ENCODE data around the gene ZMIZ1.

Gene ZMIZ1

DNA sequence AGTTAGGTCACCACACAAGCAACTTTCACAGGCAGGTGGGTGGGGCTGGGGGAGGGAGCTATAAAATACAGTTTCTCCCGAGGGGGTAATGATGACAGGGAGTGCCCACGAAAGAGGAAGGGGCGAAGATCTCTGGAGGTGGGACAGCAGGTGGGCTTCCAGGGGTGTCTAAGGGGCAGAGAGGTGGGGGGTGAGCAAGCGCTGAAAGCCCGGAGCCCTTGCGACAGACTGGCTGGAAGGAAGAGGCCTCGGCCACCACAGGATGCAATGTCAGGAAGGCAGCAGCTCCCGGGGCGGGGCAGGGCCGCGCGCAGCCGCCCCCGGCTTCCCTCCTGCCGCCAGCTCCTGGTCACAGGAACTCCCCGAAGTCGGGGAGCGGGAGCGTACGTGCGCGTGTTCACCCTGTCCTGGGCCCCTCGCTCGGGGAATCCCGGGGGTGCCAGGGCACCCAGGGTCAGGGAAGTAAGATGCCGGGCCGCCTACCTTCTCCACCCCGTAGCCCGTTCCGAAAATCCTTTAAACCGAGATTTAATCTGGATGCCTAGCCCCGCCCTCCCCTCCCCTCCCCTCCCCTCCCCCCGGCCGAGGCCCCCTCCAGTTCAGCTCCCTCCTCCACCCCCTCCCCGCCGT, 173.3 kb downstream of the ZMIZ1 start:
- DNase-seq, result peak; percentile 85
- in situ Hi-C loops (cut with MboI; ENCODE audit: low pct_unique_long_range_greater_than_20kb, low sequenced_read_pairs), result no loop called here

DNA sequence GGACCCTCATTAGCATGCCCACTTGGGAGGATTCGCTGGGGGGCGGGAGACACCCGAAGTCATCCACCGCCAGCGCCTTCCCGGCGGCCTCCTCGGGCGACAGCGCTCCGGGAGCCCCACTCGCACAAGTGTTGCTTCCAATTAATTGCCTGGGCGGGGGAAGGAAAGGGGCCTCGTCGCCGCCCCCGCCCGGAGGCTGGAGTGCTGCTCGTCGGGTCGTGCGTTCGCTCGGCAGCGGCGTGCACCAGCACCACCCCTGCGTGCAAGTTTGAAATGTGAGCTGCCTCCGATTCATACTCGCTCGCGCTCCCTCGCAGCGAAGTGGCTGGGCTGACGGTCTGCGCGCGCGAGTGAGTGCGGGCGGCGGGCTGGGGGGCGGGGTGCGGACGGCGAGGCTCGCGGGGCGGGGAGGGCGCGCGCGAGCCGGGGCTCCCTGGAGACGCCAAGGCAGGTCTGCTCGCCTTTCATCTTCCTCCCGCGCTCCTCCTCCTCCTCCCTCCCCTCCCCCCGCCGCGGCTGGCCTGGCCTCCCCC, 173.9 kb downstream of the ZMIZ1 start:
- DNase-seq, result no peak
- in situ Hi-C loops (cut with MboI; ENCODE audit: low pct_unique_long_range_greater_than_20kb, low sequenced_read_pairs), result no loop called here

DNA sequence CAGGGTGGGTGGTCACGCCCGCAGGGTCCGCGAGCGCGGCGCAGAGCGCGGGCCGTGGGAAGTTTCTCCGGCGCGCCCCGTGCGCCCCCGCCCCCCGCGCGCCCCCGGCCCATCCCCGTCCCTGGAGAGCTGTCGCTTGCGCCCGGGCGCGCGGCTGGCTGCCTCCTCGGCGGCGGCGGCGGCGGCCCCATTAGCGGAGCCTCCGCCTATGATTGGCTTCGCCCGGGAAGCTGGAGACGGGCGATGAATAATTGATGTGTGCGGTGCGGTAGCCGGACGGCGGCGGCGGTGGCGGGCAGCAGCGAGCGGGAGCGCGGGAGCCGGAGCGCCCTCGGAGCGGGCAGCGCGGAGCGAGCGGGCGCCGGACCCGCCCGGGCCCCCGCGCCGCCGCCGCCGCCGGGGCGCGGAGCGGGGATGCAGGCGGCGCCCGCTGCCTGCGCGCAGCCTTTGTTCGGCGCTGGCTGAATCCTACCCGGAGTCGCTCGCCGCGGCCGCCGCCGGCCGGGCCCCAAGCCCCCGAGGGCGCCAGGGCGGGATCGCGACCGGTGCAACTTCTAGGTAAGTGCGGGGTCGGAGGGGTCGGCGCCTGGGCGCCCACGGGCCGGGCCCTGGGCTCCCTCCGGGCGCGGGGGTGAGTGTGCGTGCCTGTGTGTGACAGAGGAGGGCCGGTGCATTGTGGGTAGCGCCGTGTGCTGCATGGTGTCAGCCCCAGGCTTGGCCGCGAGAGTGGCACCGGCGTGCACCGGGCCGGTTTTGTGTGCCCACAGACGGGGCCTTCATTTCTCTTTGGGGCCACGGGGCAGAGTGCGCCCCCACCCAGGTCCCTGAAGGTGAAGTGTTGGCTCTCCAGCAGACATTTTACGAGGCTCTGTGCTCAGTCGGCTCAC, 174.7 kb downstream of the ZMIZ1 start:
- DNase-seq, result no peak
- in situ Hi-C loops (cut with MboI; ENCODE audit: low pct_unique_long_range_greater_than_20kb, low sequenced_read_pairs), result no loop called here

DNA sequence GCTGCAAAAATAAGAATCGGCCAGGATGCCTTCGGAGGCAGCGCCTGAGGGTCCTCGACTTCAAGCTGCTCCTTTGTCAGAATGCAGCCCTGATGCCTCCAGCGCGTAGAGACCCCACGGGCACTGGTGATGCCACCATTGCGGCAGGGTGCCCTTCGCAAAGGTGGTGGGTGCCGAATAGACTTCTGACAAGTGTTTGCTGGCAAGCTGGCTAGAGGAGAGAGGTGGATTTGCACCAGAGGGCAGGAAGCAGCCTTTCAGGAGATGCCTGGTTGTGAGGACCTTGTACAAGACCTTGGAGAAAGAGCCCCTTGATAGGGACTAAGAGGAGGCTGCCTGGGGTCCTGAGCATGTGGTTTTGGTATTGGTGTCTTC, 175.3 kb downstream of the ZMIZ1 start:
- in situ Hi-C loops (cut with MboI; ENCODE audit: low pct_unique_long_range_greater_than_20kb, low sequenced_read_pairs), result no loop called here
- no peak for DNase-seq

DNA sequence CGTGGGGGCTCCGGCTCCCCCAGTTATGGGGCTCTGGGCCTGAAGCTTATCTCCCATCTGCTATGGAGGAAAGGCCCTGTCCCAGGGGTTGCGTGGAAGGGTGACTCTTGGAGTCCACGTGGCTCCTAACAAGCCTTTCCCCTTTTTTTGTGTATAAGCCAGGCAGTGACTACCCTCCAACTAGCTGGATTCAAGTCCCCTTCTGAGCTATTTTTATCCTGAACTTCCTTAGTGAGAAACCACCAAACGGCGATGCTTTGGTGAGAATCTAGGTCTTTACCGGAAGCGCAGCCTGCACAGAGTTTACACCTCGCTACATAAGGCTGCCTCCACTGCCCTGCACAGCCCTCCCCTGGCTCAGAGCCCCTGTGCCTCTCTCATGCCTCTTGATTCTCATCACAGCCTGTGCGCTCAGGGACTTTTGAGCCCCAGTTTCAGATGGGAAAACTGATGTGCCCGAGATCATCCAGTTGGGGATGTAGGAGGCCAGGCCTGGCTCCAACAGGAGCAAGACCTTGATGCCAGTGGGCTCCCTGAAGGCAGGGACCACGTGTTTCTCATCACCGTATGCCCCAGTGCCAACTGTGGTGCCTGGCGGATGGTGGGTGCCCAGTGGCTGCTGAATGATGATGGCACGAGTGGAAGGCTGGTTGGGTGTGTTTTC, 176.2 kb downstream of the ZMIZ1 start:
- in situ Hi-C loops (cut with MboI; ENCODE audit: low pct_unique_long_range_greater_than_20kb, low sequenced_read_pairs), result no loop called here
- DNase-seq, result peak; percentile 92

DNA sequence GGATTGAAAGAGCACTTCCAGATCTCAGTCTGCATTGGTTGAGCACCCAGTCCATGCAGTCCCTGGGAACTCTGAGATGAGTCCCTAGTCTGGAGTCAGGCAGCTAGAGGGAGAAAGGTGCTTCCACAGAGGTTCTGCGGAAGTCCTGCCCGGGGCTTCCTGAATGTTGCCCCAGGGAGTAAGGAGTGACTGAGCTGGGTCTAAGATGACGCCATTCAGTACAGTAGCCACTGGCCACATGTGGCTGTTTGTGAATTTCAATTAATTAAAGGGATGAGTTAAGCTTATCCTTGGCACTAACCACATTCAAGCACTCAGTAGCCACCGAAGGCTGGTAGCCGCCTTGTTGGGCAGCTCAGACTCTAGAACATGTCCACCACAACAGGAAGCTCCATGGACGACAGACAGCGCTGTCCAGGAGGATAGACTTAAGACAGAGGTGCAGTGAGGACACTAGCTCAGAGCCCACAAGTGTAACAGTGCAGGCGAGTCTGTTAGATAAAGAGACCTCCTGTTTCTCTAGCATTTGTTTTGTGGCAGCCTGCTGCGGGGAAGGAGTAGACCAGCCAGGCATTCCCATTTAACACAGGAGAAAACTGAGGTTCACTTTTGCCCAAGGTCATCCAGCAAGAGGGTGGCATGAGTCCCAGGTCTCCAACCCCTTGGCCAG, 176.9 kb downstream of the ZMIZ1 start:
- no peak for DNase-seq
- in situ Hi-C loops (cut with MboI; ENCODE audit: low pct_unique_long_range_greater_than_20kb, low sequenced_read_pairs), result no loop called here

DNA sequence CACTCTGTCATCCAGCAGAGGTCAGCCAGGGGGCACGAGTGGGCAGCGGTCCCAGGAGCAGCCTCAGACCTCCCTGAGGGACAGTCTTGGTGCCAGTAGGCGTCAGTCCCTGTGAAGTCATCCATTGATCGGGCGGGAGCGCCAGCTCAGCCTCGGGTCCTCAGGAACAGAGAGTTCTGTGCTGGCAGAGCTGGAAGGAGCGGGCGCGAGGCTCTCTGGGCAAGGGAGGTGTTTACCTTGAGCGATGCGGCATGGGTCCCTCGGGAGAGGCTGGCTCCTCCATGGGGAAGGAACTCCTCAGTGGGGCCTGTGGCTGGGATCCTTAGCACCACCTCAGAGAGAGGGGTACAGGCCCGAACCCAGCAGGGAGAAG, 177.4 kb downstream of the ZMIZ1 start:
- in situ Hi-C loops (cut with MboI; ENCODE audit: low pct_unique_long_range_greater_than_20kb, low sequenced_read_pairs), result no loop called here
- DNase-seq, result no peak

DNA sequence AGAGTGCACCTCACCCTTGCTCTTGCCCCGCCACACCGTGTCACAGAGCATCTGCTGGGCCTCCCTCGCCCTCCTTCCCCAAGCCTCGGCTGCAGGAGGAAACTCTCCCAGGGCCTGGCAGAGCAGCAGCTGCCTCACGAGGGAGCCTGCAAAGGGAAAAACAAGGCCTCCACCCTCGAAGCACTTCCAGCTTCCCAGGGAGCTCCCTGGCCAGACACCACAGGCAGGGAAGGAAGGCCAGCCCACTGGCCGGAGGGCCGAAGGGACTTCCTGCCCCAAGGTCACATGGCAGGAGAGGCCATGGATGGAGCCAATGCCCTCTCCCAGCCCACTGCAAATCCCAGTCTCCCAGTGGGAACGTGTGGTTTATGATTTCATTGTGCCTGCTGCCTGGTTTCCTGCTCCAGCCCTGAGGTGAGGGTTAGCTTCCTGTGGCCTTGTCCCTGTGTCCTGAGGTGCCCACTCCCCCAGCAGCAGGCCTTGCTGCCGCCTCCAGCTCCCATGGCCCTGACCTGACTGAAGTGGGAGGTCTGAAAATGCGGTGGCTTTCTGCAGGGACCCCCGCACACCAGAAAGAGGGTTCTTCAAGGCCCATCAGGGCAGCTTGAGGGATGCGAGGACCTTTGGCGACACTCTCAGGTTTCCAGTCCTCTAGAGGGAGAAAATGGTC, 178.0 kb downstream of the ZMIZ1 start:
- in situ Hi-C loops (cut with MboI; ENCODE audit: low pct_unique_long_range_greater_than_20kb, low sequenced_read_pairs), result no loop called here
- DNase-seq, result no peak

DNA sequence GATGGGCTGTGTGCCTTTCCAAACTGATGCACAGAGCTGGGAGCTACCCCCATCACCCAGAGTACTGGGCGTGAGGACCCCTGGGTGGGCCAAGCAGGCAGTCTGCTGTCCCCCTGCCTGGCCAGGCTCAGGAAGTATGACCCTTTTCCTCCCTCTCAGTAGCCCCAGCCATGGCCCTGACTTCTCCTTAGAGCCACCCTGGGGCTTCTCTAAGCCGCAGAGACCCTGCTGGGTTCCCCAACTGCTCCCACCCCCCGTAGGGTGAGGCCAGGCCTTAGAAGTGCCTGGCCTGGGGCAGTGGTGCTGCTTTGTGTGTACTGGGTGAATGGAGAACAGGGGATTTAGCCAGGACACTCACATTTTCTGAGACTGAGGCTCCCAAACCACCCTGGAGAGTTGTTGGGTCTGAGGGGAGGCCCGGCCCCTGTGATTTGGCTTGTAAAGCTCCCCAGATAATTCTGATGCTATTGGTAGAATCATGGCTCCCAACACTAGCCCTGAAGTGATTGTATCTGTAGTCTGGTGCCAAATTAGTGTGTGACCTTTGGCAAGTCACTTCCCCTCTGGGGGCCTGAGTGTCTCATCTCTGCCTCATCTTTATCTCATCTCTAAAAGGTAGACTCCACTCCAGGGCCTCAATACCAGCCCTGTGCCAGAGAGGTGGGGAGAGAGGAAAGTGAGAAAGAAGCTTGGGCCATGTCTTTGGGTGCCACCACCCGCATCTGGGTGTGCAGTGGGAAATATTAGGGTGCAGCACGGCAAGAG, 178.8 kb downstream of the ZMIZ1 start:
- DNase-seq, result no peak
- in situ Hi-C loops (cut with MboI; ENCODE audit: low pct_unique_long_range_greater_than_20kb, low sequenced_read_pairs), result no loop called here

DNA sequence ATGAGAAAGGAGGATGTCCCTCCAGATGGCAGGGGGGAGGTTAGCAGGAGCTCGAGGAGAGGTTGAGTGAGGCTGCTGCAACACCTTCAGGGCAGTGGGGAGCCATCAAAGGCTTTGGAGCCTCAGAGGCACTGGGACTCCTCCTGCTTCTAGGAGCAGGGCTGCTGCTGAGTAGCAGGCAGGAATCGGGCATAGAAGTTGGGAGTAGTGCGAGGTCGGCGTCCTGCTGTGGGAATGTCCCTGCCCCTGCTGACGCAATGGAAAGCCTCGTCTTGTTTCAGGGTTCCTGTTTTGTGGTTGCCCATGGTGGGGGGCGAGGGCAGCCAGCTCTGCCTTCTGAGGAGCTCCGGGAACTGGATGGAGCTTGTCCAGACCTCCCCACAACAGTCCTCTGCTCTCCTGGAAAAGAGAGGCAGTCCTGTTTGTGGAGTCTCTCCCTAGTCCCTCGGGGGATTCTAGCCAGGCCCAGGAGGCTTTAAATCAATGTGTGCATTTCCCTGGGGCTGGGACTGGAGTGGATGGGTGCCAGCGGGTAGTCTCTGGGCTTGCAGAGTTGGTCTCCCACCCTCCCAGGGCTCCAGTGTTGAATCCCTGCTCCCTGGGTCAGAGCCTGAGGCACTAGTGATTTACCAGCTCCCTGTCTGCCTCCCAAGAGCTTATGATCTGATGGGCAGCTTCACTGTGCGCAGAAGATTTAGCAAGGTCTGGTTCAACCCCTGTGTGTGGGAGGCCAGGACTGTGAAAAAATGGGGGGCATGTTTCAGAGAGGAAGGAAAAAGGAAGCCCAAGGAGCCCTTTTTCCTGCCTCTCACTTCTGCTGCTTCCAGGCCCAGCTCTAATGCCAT, 179.8 kb downstream of the ZMIZ1 start:
- DNase-seq, result peak; percentile 78
- in situ Hi-C loops (cut with MboI; ENCODE audit: low pct_unique_long_range_greater_than_20kb, low sequenced_read_pairs), result no loop called here

DNA sequence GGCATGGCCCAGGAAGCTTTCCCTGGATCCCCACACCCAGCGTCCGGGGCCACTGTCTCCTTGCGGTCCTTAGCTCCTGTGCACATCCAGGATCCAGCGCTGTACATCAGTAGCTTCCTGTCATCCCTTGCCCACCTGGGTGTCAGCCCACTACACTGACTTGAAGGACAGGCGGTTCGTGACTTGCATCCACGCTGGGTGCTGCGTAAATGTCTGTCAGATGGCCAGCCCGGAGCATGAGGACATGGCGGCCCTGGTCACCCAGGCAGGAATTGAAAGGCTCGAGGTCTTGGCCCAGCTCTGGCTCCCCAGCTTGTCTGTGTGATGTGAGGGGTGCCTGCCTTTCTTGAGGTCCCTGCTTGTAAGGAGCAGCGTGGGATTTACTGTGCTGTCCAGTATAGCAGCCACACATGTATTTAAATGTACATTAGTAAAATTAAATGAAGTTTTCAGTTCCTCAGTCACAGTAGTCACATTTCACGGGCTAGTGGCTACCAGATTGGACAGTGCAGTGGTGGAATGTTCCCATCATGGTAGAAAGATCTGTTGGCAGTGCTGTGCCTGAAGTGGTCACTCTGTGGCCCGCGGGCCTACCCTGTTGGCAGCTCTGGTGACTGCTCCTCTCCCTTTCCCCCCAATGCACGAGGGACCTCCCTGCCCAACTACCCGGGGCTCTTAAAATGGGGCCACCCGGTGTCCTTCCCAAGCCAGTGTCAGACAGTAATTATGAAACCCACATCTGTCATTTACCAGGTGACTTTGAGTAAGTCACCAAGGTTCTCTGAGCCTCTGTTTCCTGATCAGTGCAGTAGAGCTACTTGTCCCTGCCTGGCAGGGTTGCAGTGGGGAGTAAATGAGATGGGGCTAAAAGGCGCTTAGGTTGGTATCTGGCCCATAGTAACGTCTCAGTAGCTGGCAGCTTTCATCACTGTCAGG, 180.7 kb downstream of the ZMIZ1 start:
- in situ Hi-C loops (cut with MboI; ENCODE audit: low pct_unique_long_range_greater_than_20kb, low sequenced_read_pairs), result no loop called here
- no peak for DNase-seq

DNA sequence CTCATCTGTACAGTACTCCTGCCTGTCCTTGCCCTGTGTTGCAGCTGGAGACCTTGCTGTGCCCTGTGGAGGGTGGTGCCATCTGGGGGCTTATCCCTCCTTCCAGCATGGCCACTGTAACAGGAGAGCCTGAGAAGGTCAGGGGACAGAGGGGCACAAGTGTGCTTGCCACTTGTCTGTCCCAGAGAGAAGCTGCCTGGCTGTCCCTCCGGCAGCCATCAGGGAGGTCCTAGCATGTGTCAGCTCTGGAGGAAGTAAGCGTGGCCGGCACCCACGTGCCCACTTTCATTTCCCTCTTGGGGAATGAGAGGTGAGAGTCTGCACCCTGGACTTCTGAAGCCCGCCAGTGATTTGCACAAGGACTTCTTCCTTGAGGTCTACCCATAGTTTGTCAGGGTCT, 181.5 kb downstream of the ZMIZ1 start:
- no peak for DNase-seq
- in situ Hi-C loops (cut with MboI; ENCODE audit: low pct_unique_long_range_greater_than_20kb, low sequenced_read_pairs), result no loop called here

DNA sequence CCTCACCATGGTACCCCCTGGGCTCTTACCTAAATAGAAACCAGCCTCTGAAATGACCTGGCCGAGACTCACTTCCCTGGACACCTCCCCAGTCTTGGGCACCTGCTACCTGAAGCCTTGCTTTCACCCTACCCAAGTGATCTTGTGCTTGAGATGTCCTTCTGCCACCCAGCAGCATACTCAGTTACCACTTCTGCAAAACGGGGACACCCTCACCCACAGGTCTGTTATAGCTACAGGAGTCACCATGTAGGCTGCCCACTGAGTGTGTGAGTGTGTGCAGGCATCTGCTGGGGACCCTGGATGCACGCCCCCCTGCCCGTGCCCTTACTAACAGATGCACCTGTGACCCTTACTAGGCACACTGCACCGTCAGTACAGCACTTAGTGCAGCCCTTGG, 183.7 kb downstream of the ZMIZ1 start:
- in situ Hi-C loops (cut with MboI; ENCODE audit: low pct_unique_long_range_greater_than_20kb, low sequenced_read_pairs), result no loop called here
- no peak for DNase-seq

DNA sequence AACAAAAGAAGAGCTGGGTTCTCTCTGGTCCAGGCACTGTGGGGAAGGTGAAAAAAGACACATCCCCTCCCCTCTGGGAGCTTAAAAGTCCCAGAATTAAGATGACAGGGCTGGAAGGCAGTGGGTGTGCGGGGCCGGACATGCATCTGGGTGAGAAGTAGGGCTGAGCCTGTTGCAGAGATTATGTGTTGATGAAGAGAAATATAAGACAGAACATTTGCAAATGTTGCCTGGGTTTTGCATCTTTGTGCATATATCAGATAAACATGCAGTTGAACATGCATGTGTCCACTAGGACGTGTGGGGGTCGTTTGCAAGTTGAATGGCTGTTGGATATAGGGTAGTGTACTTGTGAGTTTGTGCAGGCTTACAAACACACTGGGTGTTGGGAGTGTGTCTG, 184.2 kb downstream of the ZMIZ1 start:
- in situ Hi-C loops (cut with MboI; ENCODE audit: low pct_unique_long_range_greater_than_20kb, low sequenced_read_pairs), result no loop called here
- DNase-seq, result no peak

DNA sequence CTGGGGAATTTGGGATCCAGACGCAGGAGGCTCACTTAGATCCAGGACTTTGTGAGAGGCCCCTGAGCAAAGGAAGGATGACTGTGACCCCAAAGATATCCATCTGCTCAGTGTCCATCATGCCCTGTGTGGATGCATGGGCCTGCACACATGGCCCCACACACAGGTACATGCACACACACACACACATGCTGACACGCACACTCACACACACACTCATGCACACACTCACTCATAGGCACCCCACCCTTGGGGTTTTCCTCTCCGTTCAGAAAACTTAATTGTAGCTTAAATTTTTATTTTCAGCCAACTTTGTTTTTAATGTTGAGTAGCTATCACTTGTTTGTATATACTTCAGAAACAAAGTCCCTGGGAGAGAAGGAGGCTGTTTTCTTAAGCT, 184.9 kb downstream of the ZMIZ1 start:
- in situ Hi-C loops (cut with MboI; ENCODE audit: low pct_unique_long_range_greater_than_20kb, low sequenced_read_pairs), result no loop called here
- DNase-seq, result no peak

DNA sequence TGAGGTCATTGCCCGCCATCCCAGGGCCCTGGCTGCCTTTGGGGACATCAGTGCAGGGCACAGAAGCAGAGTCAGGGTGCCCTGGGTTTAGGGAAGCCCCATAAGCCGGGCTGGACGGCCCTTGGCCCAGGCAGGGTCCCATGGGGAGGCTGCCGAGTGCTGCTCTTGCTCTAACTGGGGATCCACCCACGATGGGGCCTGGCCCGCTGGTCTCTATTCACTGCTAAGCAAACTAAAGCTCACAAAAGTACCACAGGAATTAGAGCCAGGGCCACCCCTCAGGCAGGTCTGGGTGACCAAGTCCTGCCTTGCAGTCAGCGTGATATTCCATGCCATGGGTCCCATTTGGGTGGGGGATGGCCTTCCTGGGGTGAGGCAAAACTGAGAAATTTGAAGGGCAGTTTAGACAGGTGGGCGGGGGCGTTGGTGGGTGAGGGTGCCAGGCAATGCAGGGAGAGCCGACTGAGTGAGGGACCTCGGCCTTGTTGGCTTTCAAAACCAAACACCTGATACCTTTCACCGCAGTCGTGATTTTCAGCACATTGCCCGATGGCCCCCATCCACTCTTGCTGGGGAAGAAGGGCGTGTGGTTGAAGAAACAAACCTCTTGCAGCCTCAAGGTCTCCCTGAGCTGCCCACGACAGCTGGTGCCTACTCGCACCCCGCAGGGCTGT, 185.7 kb downstream of the ZMIZ1 start:
- in situ Hi-C loops (cut with MboI; ENCODE audit: low pct_unique_long_range_greater_than_20kb, low sequenced_read_pairs), result no loop called here
- DNase-seq, result no peak

All from KBM-7 (cell line).